ENCODE measurements around the gene TMC8.

TMC8 gene

GRCh38 chr17:78186692-78187595, 56.4 kb downstream of the TMC8 start, which contains the start of the genes AFMID and TK1:
AFMID (plus strand) TSS chr17:78187362; CDS start chr17:78187371, 9 bp downstream.
TK1 (minus strand) TSS chr17:78187052; CDS start chr17:78186994, 58 bp downstream.
- peak within 1 kb of the TSS; percentile 94 for H3K4me3 ChIP-seq (ENCODE audit: low read depth, low read length)
- DNase-seq (ENCODE audit: low read depth): peak; percentile 99
- TF ChIP-seq CTCF (IDR thresholded peaks at IDR 0.05; ENCODE audit: insufficient read depth, low read depth, low read length, missing control alignments): peak; percentile 26

Measured in GM12865 (cell line).